Keratinocyte (primary cell): ENCODE results near the gene RPIA. TPM values are rescaled to one million over a fixed set of nuclear protein-coding genes. Genes with fewer than 3 reads are reported as not detected.
"Not testable (repeated sequence)": the region's sequence is repeated elsewhere in the genome, so short reads cannot be mapped to it uniquely, and the experiment has no call there.

Source experiments
- DNase-seq: peaks from one replicate; pipeline ENCODE4 v3.0.0-alpha.2; 2011; ENCODE audit warnings: low read depth, missing footprints, low spot score
- FAIRE-seq: peaks from 2 replicates; lab custom pipeline; 2011; peaks lifted over from hg19 to GRCh38; lab: Jason Lieb, UNC
- H2AFZ ChIP-seq: 2 replicates; pipeline ENCODE4 v1.6.0; 2012; ENCODE audit warnings: low read length, control low read depth, inconsistent platforms; ENCODE audit not compliant: control insufficient read depth
- H3K27ac ChIP-seq: 2 replicates; pipeline ENCODE4 v1.5.1; 2011; ENCODE audit warnings: low read length; ENCODE audit not compliant: control insufficient read depth, insufficient read depth
- H3K27me3 ChIP-seq: 3 replicates; pipeline ENCODE4 v1.6.0; 2011; ENCODE audit warnings: low read length; ENCODE audit not compliant: control insufficient read depth, insufficient read depth; ENCODE audit errors: extremely low read depth
- H3K36me3 ChIP-seq, 2 experiments: 2 replicates in 1 of 2; 3 replicates in 1 of 2; pipeline ENCODE4 v1.5.1; 2011; ENCODE audit warnings: low read length in 2 of 2, mild to moderate bottlenecking in 1 of 2; ENCODE audit not compliant: control insufficient read depth in 2 of 2, insufficient read depth in 2 of 2; ENCODE audit errors: extremely low read depth in 1 of 2
- H3K4me1 ChIP-seq: 3 replicates; pipeline ENCODE4 v1.5.1; 2011; ENCODE audit warnings: low read length; ENCODE audit not compliant: control insufficient read depth, insufficient read depth; ENCODE audit errors: extremely low read depth
- H3K4me2 ChIP-seq: 3 replicates; pipeline ENCODE4 v1.6.0; 2011; ENCODE audit warnings: low read depth, low read length; ENCODE audit not compliant: control insufficient read depth, insufficient read depth; ENCODE audit errors: extremely low read depth
- H3K4me3 ChIP-seq, 3 experiments: fragments of 200-600 bp in 1 of 3; sonication (generic) in 1 of 3; 2 replicates in 2 of 3; 3 replicates in 1 of 3; pipeline ENCODE4 v1.5.1; 2011 to 2016; ENCODE audit warnings: low read length in 3 of 3, mild to moderate bottlenecking in 3 of 3, control low read depth in 2 of 3, inconsistent platforms in 1 of 3, low read depth in 1 of 3, mixed read lengths in 1 of 3, mixed run types in 1 of 3, moderate library complexity in 1 of 3; ENCODE audit not compliant: control insufficient read depth in 2 of 3, insufficient read depth in 2 of 3; ENCODE audit errors: extremely low read depth in 1 of 3
- H3K79me2 ChIP-seq: 2 replicates; pipeline ENCODE4 v1.6.0; 2012; ENCODE audit warnings: low read length; ENCODE audit not compliant: control insufficient read depth, insufficient read depth
- H3K9ac ChIP-seq: 3 replicates; pipeline ENCODE4 v1.6.0; 2011; ENCODE audit warnings: low read length; ENCODE audit not compliant: control insufficient read depth, insufficient read depth; ENCODE audit errors: extremely low read depth
- H3K9me1 ChIP-seq: 3 replicates; pipeline ENCODE4 v1.6.0; 2011; ENCODE audit warnings: low read length; ENCODE audit not compliant: control insufficient read depth, insufficient read depth; ENCODE audit errors: extremely low read depth
- H3K9me3 ChIP-seq: 2 replicates; pipeline ENCODE4 v1.5.1; 2012; ENCODE audit warnings: low read depth, low read length; ENCODE audit not compliant: control insufficient read depth
- H4K20me1 ChIP-seq: 3 replicates; pipeline ENCODE4 v1.6.0; 2011; ENCODE audit warnings: low read length; ENCODE audit not compliant: control insufficient read depth, insufficient read depth; ENCODE audit errors: extremely low read depth
- EZH2 ChIP-seq: IDR thresholded peaks from one replicate; pipeline ENCODE4 v1.6.1; 2012; ENCODE audit warnings: inconsistent platforms, mild to moderate bottlenecking, low read length, moderate library complexity
- dilution Hi-C: fragments of 300-500 bp; cut with MboI; formaldehyde crosslinking; loops from one replicate; pipeline ENCODE4 v1.7.0; 2020; ENCODE audit warnings: low sequenced_read_pairs; ENCODE audit not compliant: extremely low pct_ligation_motif_present
- polyA minus RNA-seq, 3 experiments: library from RNA; depleted of rRNA, polyadenylated mRNA; stranded (reverse); fragments of >200 nt; gene quantifications; 1 replicate in 1 of 3; 2 replicates in 1 of 3; 3 replicates in 1 of 3; pipeline ENCODE4 v1.2.3, GENCODE V29; 2011
- polyA plus RNA-seq, 5 experiments: library from polyadenylated mRNA; depleted of rRNA in 3 of 5; stranded (reverse) in 3 of 5; stranded (forward) in 1 of 5; unstranded in 1 of 5; fragments of >200 nt; gene quantifications; 1 replicate in 1 of 5; 2 replicates in 3 of 5; 3 replicates in 1 of 5; pipeline versions ENCODE4 v1.2.1 to v1.2.3, GENCODE V29; 2011 to 2012; ENCODE audit warnings: missing spikeins in 2 of 5, low read depth in 1 of 5, low replicate concordance in 1 of 5
- TF ChIP-seq, protein P1 (sequence below), 3 experiments: IDR thresholded peaks in 1 of 3; conservative IDR thresholded peaks in 1 of 3; optimal IDR thresholded peaks in 1 of 3; 2 replicates in 2 of 3; 3 replicates in 1 of 3; pipeline versions ENCODE3 to v1.5.1; 2011; ENCODE audit warnings: low read length in 3 of 3, mild to moderate bottlenecking in 3 of 3, moderate library complexity in 2 of 3, control low read depth in 1 of 3, inconsistent platforms in 1 of 3; ENCODE audit not compliant: insufficient read depth in 2 of 3; ENCODE audit errors: extremely low read depth in 1 of 3

RPIA gene
- 6.6 to 11.4 TPM (median 7.1 TPM) in 3 replicates for polyA plus RNA-seq
- 4.2 TPM for polyA plus RNA-seq (2011; ENCODE audit: low read depth)
- 6.8 and 7.8 TPM in 2 replicates for polyA plus RNA-seq (2011; cell fraction: cytosol; rRNA removed)
- polyA plus RNA-seq (2011; cell fraction: nucleus; rRNA removed), result 5.2 and 7.2 TPM in 2 replicates
- polyA plus RNA-seq (2012; ENCODE audit: low replicate concordance), result 8.6 and 10.3 TPM in 2 replicates
- polyA minus RNA-seq, result 3.7 to 9.5 TPM (median 6.8 TPM) in 3 replicates
- 4.8 TPM for polyA minus RNA-seq (2011; cell fraction: cytosol; rRNA and poly(A)+ RNA removed)
- 2.3 and 3.3 TPM in 2 replicates for polyA minus RNA-seq (2011; cell fraction: nucleus; rRNA and poly(A)+ RNA removed)

DNA sequence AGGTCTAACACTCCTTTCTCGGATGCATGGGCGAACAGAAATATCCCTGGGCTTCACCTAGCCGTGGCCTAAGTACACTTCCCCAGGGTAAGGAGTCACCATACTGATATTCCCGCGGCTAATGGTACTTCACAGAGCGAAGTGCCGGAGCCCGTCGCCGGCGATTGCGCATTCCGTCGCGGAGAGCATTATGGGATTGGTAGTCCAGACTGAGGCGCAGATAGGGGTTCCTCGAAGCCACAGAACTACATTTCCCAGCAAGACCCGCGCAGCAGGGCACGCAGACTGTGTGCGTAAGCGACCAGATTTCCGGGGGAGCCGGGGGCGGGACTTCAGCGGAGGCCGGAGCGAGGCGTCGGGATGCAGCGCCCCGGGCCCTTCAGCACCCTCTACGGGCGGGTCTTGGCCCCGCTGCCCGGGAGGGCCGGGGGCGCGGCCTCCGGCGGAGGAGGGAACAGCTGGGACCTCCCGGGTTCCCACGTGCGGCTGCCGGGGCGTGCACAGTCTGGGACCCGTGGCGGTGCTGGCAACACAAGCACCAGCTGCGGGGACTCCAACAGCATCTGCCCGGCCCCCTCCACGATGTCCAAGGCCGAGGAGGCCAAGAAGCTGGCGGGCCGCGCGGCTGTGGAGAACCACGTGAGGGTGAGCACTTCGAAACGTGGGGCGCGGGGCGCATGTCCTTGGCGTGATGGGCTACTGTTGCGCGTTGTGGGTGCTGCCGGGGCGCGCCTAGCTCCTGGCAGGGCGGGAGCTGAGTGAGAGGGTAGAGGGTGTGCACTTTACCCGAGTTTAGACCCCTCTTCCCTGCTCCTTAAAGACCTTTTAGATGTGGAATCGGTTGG lies at the start of gene RPIA:
TSS of gene RPIA (plus strand) at position 335 of the 845 bp plus-strand sequence. CDS start at position 361, 26 bp downstream.
- peaks cover 12% of the 10 kb centered on the region for H3K4me1 ChIP-seq
- H3K79me2 ChIP-seq, result peaks cover 48% of the 10 kb centered on the region
- H3K4me3 ChIP-seq, result peak within 1 kb of the TSS; percentile 79 to 98 (median 90)
- FAIRE-seq (peak; percentile 32), DNase-seq (peak; percentile 83)
- H3K9me3 ChIP-seq, result no peaks in the 10 kb centered on the region
- H2AFZ ChIP-seq, result peak within 1 kb of the TSS; percentile 90
- peak within 1 kb of the TSS; percentile 82 for H3K9ac ChIP-seq
- no peaks in the 10 kb centered on the region for H3K9me1 ChIP-seq
- TF ChIP-seq, protein P1, sequence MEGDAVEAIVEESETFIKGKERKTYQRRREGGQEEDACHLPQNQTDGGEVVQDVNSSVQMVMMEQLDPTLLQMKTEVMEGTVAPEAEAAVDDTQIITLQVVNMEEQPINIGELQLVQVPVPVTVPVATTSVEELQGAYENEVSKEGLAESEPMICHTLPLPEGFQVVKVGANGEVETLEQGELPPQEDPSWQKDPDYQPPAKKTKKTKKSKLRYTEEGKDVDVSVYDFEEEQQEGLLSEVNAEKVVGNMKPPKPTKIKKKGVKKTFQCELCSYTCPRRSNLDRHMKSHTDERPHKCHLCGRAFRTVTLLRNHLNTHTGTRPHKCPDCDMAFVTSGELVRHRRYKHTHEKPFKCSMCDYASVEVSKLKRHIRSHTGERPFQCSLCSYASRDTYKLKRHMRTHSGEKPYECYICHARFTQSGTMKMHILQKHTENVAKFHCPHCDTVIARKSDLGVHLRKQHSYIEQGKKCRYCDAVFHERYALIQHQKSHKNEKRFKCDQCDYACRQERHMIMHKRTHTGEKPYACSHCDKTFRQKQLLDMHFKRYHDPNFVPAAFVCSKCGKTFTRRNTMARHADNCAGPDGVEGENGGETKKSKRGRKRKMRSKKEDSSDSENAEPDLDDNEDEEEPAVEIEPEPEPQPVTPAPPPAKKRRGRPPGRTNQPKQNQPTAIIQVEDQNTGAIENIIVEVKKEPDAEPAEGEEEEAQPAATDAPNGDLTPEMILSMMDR (optimal IDR thresholded peaks at IDR 0.05 in 1 of 3, IDR thresholded peaks at IDR 0.05 in 1 of 3, conservative IDR thresholded peaks at IDR 0.05 in 1 of 3; ENCODE audit: extremely low read depth in 1 of 3, insufficient read depth in 2 of 3, low read length in 3 of 3), result peak in 1 of 3 experiments; percentile 36
- TF ChIP-seq EZH2, result no peak
- no peaks in the 10 kb centered on the region for H3K27me3 ChIP-seq
- peak within 1 kb of the TSS; percentile 90 for H3K4me2 ChIP-seq
- no peaks in the 10 kb centered on the region for H4K20me1 ChIP-seq
- no peaks in the 10 kb centered on the region for H3K36me3 ChIP-seq
- peak within 1 kb of the TSS; percentile 90 for H3K27ac ChIP-seq
- dilution Hi-C loops, result no loop called here

DNA sequence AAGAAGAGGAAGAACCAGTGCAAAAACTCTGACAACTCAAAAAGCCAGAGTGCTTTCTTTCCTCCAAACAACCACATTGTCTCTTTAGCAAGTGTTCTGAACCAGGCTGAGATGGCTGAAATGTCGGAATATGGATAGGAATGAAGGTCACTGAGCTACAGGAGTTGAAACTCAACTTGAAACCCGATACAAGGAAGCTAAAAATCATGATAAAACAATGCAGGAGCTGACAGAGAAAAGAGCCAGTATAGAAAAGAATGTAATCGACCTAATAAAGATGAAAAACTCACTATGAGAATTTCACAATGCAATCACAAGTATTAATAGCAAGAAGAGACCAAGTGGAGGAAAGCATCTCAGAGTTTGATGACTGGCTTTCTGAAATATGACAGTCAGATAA lies 49.2 kb upstream of the RPIA start:
- peaks cover 17% of the 10 kb centered on the region for H3K4me1 ChIP-seq
- no peak overlapping the region for H3K4me3 ChIP-seq
- DNase-seq (no peak), FAIRE-seq (no peak)
- no peak overlapping the region for H2AFZ ChIP-seq
- no peak overlapping the region for H3K4me2 ChIP-seq
- dilution Hi-C loops, result no loop called here
- H3K9me3 ChIP-seq, result no peaks in the 10 kb centered on the region
- no peak for TF ChIP-seq EZH2
- TF ChIP-seq, protein P1 (optimal IDR thresholded peaks at IDR 0.05 in 1 of 3, IDR thresholded peaks at IDR 0.05 in 1 of 3, conservative IDR thresholded peaks at IDR 0.05 in 1 of 3; ENCODE audit: extremely low read depth in 1 of 3, insufficient read depth in 2 of 3, low read length in 3 of 3), result no peak
- no peak overlapping the region for H3K27ac ChIP-seq
- H3K79me2 ChIP-seq, result no peaks in the 10 kb centered on the region
- H3K27me3 ChIP-seq, result no peaks in the 10 kb centered on the region
- H4K20me1 ChIP-seq, result no peaks in the 10 kb centered on the region
- H3K9me1 ChIP-seq, result no peaks in the 10 kb centered on the region
- no peaks in the 10 kb centered on the region for H3K36me3 ChIP-seq
- H3K9ac ChIP-seq, result no peak overlapping the region

DNA sequence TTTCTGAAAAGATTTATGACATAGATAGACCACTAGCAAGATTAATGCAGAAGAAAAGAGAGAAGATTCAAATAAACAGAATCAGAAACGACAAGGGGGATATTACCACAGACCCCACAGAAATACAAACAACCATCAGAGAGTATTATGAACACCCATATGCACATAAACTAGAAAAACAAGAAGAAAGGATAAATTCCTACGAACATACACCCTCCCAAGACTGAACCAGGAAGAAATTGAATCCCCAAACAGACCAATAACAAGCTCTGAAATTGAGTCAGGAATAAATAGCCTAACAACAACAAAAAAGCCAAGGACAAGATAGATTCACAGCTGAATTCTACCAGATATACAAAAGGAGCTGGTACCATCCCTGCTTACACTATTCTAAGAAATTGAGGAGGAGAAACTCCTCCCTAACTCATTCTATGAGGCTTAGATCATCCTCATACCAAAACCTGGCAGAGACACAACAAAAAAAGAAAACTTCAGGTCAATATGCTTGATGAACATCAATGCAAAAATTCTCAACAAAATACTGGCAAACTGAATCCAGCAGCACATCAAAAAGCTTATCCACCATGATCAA lies 46.1 kb upstream of the RPIA start:
- H3K36me3 ChIP-seq, H3K4me2 ChIP-seq, H3K27me3 ChIP-seq, H3K9me3 ChIP-seq, H3K9ac ChIP-seq, H3K4me3 ChIP-seq, DNase-seq, H2AFZ ChIP-seq, H3K4me1 ChIP-seq, H3K27ac ChIP-seq, dilution Hi-C loops, H3K79me2 ChIP-seq, H3K9me1 ChIP-seq, H4K20me1 ChIP-seq: not testable (repeated sequence)
- FAIRE-seq, result peak; percentile 13
